GM21825 (cell line): ENCODE measurements around the gene SELENOT.

ENCODE experiments used
- ATAC-seq: cut with Tn5 transposase; IDR thresholded peaks from one replicate; pipeline ENCODE4 v1.9.1; 2021; ENCODE audit warnings: mild to moderate bottlenecking, moderate library complexity; ENCODE audit not compliant: unreplicated experiment

SELENOT gene

GRCh38 chr3:150662410-150663200 is 59.5 kb downstream of the SELENOT start:
- no peak for ATAC-seq

- no peak for ATAC-seq
Observed at GRCh38 chr3:150663461-150663860, 60.3 kb downstream of the SELENOT start.

- ATAC-seq, result no peak
Observed at GRCh38 chr3:150666167-150666566, 63.0 kb downstream of the SELENOT start.

- no peak for ATAC-seq
Observed at GRCh38 chr3:150673966-150674365, 70.8 kb downstream of the SELENOT start.

GRCh38 chr3:150675587-150675986 is 72.5 kb downstream of the SELENOT start:
- no peak for ATAC-seq
